Rectal smooth muscle tissue (tissue), 1 donor: ENCODE data around the gene MARCHF3.
"Not testable (repeated sequence)": the region's sequence is repeated elsewhere in the genome, so short reads cannot be mapped to it uniquely, and the experiment has no call there.

Experiments used
- H3K27ac ChIP-seq: one replicate; pipeline ENCODE4 v1.7.0; 2013; ENCODE audit warnings: low read depth, low read length, inconsistent platforms
- H3K27me3 ChIP-seq: one replicate; pipeline ENCODE4 v1.7.0; 2013; ENCODE audit warnings: low read length; ENCODE audit not compliant: control insufficient read depth, insufficient read depth
- H3K36me3 ChIP-seq: one replicate; pipeline ENCODE4 v1.7.0; 2013; ENCODE audit warnings: low read length; ENCODE audit not compliant: control insufficient read depth, insufficient read depth
- H3K4me1 ChIP-seq: one replicate; pipeline ENCODE4 v1.7.0; 2013; ENCODE audit warnings: low read length; ENCODE audit not compliant: control insufficient read depth, insufficient read depth
- H3K4me3 ChIP-seq: one replicate; pipeline ENCODE4 v1.7.0; 2013; ENCODE audit warnings: low read length
- H3K9ac ChIP-seq: one replicate; pipeline ENCODE4 v1.7.0; 2013; ENCODE audit warnings: low read length

Gene MARCHF3

GRCh38 chr5:127019928-127020327, 10.4 kb downstream of the MARCHF3 start:
- Histone ChIP-seq H3K36me3 (no peaks in the 10 kb centered on the region), H3K4me1 (no peaks in the 10 kb centered on the region), H3K9ac (no peak overlapping the region), H3K4me3 (no peak overlapping the region), H3K27ac (no peak overlapping the region), H3K27me3 (no peaks in the 10 kb centered on the region)

- not testable (repeated sequence) for H3K9ac ChIP-seq, H3K27me3 ChIP-seq, H3K4me1 ChIP-seq, H3K36me3 ChIP-seq, H3K27ac ChIP-seq, H3K4me3 ChIP-seq
These were observed 13.6 kb downstream of the MARCHF3 start for GRCh38 chr5:127016722-127017121.

- no peaks in the 10 kb centered on the region for H3K36me3 ChIP-seq
- H3K27me3 ChIP-seq: no peaks in the 10 kb centered on the region
- no peak overlapping the region for H3K4me3 ChIP-seq
- no peaks in the 10 kb centered on the region for H3K4me1 ChIP-seq
- H3K27ac ChIP-seq: no peak overlapping the region
- no peak overlapping the region for H3K9ac ChIP-seq
These were observed 14.6 kb downstream of the MARCHF3 start for GRCh38 chr5:127015716-127016115.

- H3K36me3 ChIP-seq: no peaks in the 10 kb centered on the region
- H3K4me3 ChIP-seq: no peak overlapping the region
- no peaks in the 10 kb centered on the region for H3K27me3 ChIP-seq
- H3K4me1 ChIP-seq: no peaks in the 10 kb centered on the region
- no peak overlapping the region for H3K27ac ChIP-seq
- no peak overlapping the region for H3K9ac ChIP-seq
These were observed 15.8 kb downstream of the MARCHF3 start for GRCh38 chr5:127014573-127014972.

- Histone ChIP-seq H3K36me3 (no peaks in the 10 kb centered on the region), H3K4me3 (no peak overlapping the region), H3K9ac (no peak overlapping the region), H3K27ac (no peak overlapping the region), H3K27me3 (no peaks in the 10 kb centered on the region), H3K4me1 (no peaks in the 10 kb centered on the region)
These were observed 17.0 kb downstream of the MARCHF3 start for GRCh38 chr5:127013407-127013806.

GRCh38 chr5:127012916-127013315, 17.4 kb downstream of the MARCHF3 start:
- no peak overlapping the region for H3K9ac ChIP-seq
- no peak overlapping the region for H3K27ac ChIP-seq
- H3K36me3 ChIP-seq: no peaks in the 10 kb centered on the region
- no peaks in the 10 kb centered on the region for H3K4me1 ChIP-seq
- no peak overlapping the region for H3K4me3 ChIP-seq
- H3K27me3 ChIP-seq: no peaks in the 10 kb centered on the region

- Histone ChIP-seq H3K27ac (no peak overlapping the region), H3K9ac (no peak overlapping the region), H3K36me3 (no peaks in the 10 kb centered on the region), H3K4me1 (no peaks in the 10 kb centered on the region), H3K27me3 (no peaks in the 10 kb centered on the region), H3K4me3 (no peak overlapping the region)
These were observed 18.3 kb downstream of the MARCHF3 start for GRCh38 chr5:127011961-127012644.

- H3K4me1 ChIP-seq: no peaks in the 10 kb centered on the region
- H3K4me3 ChIP-seq: no peak overlapping the region
- no peak overlapping the region for H3K9ac ChIP-seq
- no peaks in the 10 kb centered on the region for H3K36me3 ChIP-seq
- H3K27me3 ChIP-seq: no peaks in the 10 kb centered on the region
- no peak overlapping the region for H3K27ac ChIP-seq
These were observed 19.2 kb downstream of the MARCHF3 start for GRCh38 chr5:127011153-127011552.

GRCh38 chr5:127010362-127010761, 20.0 kb downstream of the MARCHF3 start:
- H3K9ac ChIP-seq: no peak overlapping the region
- no peaks in the 10 kb centered on the region for H3K36me3 ChIP-seq
- H3K27me3 ChIP-seq: no peaks in the 10 kb centered on the region
- H3K4me3 ChIP-seq: no peak overlapping the region
- no peaks in the 10 kb centered on the region for H3K4me1 ChIP-seq
- no peak overlapping the region for H3K27ac ChIP-seq

GRCh38 chr5:127009784-127010183, 20.6 kb downstream of the MARCHF3 start:
- Histone ChIP-seq H3K27me3 (no peaks in the 10 kb centered on the region), H3K27ac (no peak overlapping the region), H3K4me1 (no peaks in the 10 kb centered on the region), H3K9ac (no peak overlapping the region), H3K36me3 (no peaks in the 10 kb centered on the region), H3K4me3 (no peak overlapping the region)

GRCh38 chr5:127008300-127008975, 21.9 kb downstream of the MARCHF3 start:
- H3K9ac ChIP-seq: no peak overlapping the region
- no peaks in the 10 kb centered on the region for H3K4me1 ChIP-seq
- no peaks in the 10 kb centered on the region for H3K36me3 ChIP-seq
- H3K27ac ChIP-seq: no peak overlapping the region
- no peak overlapping the region for H3K4me3 ChIP-seq
- no peaks in the 10 kb centered on the region for H3K27me3 ChIP-seq

GRCh38 chr5:127007522-127007921, 22.8 kb downstream of the MARCHF3 start:
- no peaks in the 10 kb centered on the region for H3K36me3 ChIP-seq
- H3K27ac ChIP-seq: no peak overlapping the region
- H3K4me3 ChIP-seq: no peak overlapping the region
- no peaks in the 10 kb centered on the region for H3K4me1 ChIP-seq
- H3K9ac ChIP-seq: no peak overlapping the region
- no peaks in the 10 kb centered on the region for H3K27me3 ChIP-seq

- Histone ChIP-seq H3K4me3 (no peak overlapping the region), H3K36me3 (no peaks in the 10 kb centered on the region), H3K27me3 (no peaks in the 10 kb centered on the region), H3K27ac (no peak overlapping the region), H3K9ac (no peak overlapping the region), H3K4me1 (no peaks in the 10 kb centered on the region)
These were observed 23.6 kb downstream of the MARCHF3 start for GRCh38 chr5:127006744-127007143.
